A673 (cell line): ENCODE measurements around the gene TNS1. TPM values are rescaled to one million over a fixed set of nuclear protein-coding genes. Genes with fewer than 3 reads are reported as not detected.

Experiments
- BruUV-seq: library from RNA; stranded (reverse); fragments of 400-500 nt; replicated peaks from 2 replicates; lab custom pipeline; 2021; lab: Mats Ljungman, UMichigan
- CTCF ChIA-PET: fragments of 300-600 bp; sonication (Branson Sonifier 250); formaldehyde crosslinking; loops from one replicate; lab custom pipeline; 2022; ENCODE audit warnings: antibody characterized with exemption; lab: Charles Lee
- POLR2A ChIA-PET: fragments of 300-600 bp; sonication (Branson Sonifier 250); formaldehyde crosslinking; loops from one replicate; lab custom pipeline; 2022; ENCODE audit warnings: antibody characterized with exemption; ENCODE audit not compliant: low non-redundant PET; lab: Charles Lee
- DNase-seq: peaks from one replicate; pipeline ENCODE4 v3.0.0-alpha.2; 2015; ENCODE audit warnings: low spot score
- H3K27ac ChIP-seq: fragments of 200-600 bp; sonication (generic); 2 replicates; pipeline ENCODE4 v1.5.1; 2016; ENCODE audit warnings: mixed run types, low read depth, mild to moderate bottlenecking, mixed read lengths, antibody characterized with exemption, low read length; ENCODE audit not compliant: poor library complexity, severe bottlenecking
- H3K27me3 ChIP-seq: fragments of 200-600 bp; sonication (generic); replicated peaks from 2 replicates; pipeline ENCODE4 v1.6.1; 2017; ENCODE audit warnings: mixed run types, low read depth, mild to moderate bottlenecking, mixed read lengths, antibody characterized with exemption, low read length; ENCODE audit not compliant: insufficient read depth, poor library complexity
- H3K36me3 ChIP-seq: fragments of 200-600 bp; sonication (generic); 2 replicates; pipeline ENCODE4 v1.6.1; 2016; ENCODE audit warnings: mixed run types, mild to moderate bottlenecking, mixed read lengths, antibody characterized with exemption, low read length; ENCODE audit not compliant: insufficient read depth, poor library complexity, severe bottlenecking
- H3K4me1 ChIP-seq: fragments of 200-600 bp; sonication (generic); 2 replicates; pipeline ENCODE4 v1.6.1; 2017; ENCODE audit warnings: mixed run types, mild to moderate bottlenecking, mixed read lengths, antibody characterized with exemption, low read length; ENCODE audit not compliant: insufficient read depth, poor library complexity, severe bottlenecking
- H3K4me3 ChIP-seq: fragments of 200-600 bp; sonication (generic); 2 replicates; pipeline ENCODE4 v1.5.1; 2016; ENCODE audit warnings: low read depth, mixed run types, mild to moderate bottlenecking, mixed read lengths, low read length; ENCODE audit not compliant: poor library complexity, severe bottlenecking
- H3K9me3 ChIP-seq: fragments of 200-600 bp; sonication (generic); 2 replicates; pipeline ENCODE4 v1.6.1; 2016; ENCODE audit warnings: mixed run types, low read depth, mild to moderate bottlenecking, mixed read lengths, antibody characterized with exemption, low read length; ENCODE audit not compliant: poor library complexity, severe bottlenecking
- EZH2 ChIP-seq: fragments of 200-600 bp; sonication (generic); IDR thresholded peaks from 2 replicates; pipeline ENCODE4 v1.6.1; 2017; ENCODE audit warnings: borderline replicate concordance, low read depth, mild to moderate bottlenecking, mixed read lengths, antibody characterized with exemption, low read length; ENCODE audit not compliant: poor library complexity, severe bottlenecking
- intact Hi-C: fragments of 100-400 bp; cut with micrococcal nuclease; formaldehyde crosslinking; loops from one replicate; pipeline ENCODE4 v1.10.0; 2022; ENCODE audit not compliant: unreplicated experiment
- total RNA-seq: library from RNA; stranded (reverse); gene quantifications from 2 replicates; pipeline ENCODE4 v1.2.3, GENCODE V29; 2021
- TF ChIP-seq, protein P1 (sequence below): fragments of 300-800, 200-600 bp; sonication (generic); conservative IDR thresholded peaks from 2 replicates; pipeline ENCODE4 v1.5.1; 2017; ENCODE audit warnings: low read depth, mild to moderate bottlenecking, antibody characterized with exemption, low read length, moderate library complexity, mixed read lengths

Gene TNS1
- total RNA-seq, 1 experiment from 2014 or later: 99.6 TPM

DNA sequence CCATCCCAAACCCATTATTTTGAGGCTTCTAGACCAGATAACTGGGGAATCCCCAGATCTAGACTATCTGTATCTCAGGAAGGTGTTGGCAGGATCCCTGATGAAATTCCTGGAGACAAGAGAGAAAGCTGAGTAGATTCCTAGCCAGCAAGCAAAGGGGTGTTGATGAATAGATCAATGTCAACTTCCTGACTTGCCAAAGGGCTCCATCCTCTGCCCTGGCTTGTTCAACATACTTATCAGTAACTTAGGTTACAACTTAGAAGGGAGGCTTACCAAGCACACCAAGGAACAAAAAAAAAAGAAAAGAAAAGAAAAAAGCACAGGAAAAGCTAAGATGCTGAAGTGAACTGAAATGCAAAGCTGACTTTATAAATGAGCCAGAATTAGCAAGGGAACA lies 53.3 kb downstream of the TNS1 start:
- no peaks in the 10 kb centered on the region for H3K27me3 ChIP-seq
- DNase-seq: no peak
- ChIA-PET CTCF (interaction anchor here (0.8 kb wide), 1 partner anchor 20 kb away, joined by 3 read pairs; no protein-coding TSS in a partner anchor), POLR2A (no interaction called here)
- no peaks in the 10 kb centered on the region for H3K4me1 ChIP-seq
- no peaks in the 10 kb centered on the region for H3K36me3 ChIP-seq
- TF ChIP-seq EZH2: no peak
- TF ChIP-seq, protein P1, sequence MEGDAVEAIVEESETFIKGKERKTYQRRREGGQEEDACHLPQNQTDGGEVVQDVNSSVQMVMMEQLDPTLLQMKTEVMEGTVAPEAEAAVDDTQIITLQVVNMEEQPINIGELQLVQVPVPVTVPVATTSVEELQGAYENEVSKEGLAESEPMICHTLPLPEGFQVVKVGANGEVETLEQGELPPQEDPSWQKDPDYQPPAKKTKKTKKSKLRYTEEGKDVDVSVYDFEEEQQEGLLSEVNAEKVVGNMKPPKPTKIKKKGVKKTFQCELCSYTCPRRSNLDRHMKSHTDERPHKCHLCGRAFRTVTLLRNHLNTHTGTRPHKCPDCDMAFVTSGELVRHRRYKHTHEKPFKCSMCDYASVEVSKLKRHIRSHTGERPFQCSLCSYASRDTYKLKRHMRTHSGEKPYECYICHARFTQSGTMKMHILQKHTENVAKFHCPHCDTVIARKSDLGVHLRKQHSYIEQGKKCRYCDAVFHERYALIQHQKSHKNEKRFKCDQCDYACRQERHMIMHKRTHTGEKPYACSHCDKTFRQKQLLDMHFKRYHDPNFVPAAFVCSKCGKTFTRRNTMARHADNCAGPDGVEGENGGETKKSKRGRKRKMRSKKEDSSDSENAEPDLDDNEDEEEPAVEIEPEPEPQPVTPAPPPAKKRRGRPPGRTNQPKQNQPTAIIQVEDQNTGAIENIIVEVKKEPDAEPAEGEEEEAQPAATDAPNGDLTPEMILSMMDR: no peak
- no peak overlapping the region for H3K27ac ChIP-seq
- H3K9me3 ChIP-seq: no peaks in the 10 kb centered on the region
- BruUV-seq: no TSS peak
- no peak overlapping the region for H3K4me3 ChIP-seq
- intact Hi-C loops: no loop called here

DNA sequence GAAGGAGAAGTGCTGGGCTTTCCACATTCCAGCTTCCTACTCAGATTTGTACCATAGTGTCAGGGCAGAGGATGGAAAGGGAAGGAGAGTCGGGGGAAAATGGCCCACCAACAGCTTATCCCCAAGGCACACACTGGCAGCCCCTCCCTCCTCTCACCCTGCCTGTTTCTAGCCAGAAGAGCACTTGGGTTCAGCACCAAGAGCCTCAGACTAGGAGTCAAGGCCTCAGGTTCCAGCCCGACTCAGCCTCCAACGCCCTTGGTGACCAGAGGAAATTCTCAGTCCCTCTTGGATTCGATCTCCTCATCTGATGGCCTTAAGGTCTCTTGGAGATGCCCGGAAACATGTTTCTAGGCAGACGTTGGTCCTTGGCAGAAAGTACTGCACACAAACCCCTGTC lies 53.9 kb downstream of the TNS1 start:
- Histone ChIP-seq H3K9me3 (no peaks in the 10 kb centered on the region), H3K4me1 (peaks cover 5% of the 10 kb centered on the region), H3K27me3 (no peaks in the 10 kb centered on the region), H3K27ac (no peak overlapping the region), H3K4me3 (no peak overlapping the region), H3K36me3 (no peaks in the 10 kb centered on the region)
- CTCF ChIA-PET: no interaction called here
- BruUV-seq: no TSS peak
- POLR2A ChIA-PET: no interaction called here
- intact Hi-C loops: no loop called here
- DNase-seq: no peak
- TF ChIP-seq, protein P1: no peak
- TF ChIP-seq EZH2: no peak

DNA sequence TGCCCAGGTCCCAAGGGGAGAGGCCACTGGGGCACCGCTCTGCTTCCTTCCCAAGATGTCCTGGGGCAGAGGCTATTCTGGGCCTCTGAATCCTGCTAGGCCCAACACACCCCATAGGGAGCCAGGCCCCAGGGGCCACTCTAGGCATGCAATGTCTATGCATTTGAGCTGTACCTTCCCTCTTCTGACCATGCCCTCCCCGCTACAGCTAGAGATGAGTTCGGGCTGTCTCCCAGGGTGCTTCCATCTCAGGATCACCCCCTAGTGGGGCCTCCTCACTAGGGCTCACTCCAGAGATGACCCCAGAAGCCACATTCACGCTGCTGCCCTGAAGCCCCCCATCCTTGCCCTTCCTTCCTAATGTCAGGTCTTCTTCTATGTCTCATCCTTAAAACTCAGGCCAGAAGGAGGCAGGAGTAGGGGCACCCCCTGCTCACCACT lies 54.4 kb downstream of the TNS1 start:
- intact Hi-C loops: no loop called here
- ChIA-PET CTCF (no interaction called here), POLR2A (no interaction called here)
- Histone ChIP-seq H3K4me1 (peaks cover 10% of the 10 kb centered on the region), H3K36me3 (no peaks in the 10 kb centered on the region), H3K4me3 (no peak overlapping the region), H3K27me3 (no peaks in the 10 kb centered on the region), H3K9me3 (no peaks in the 10 kb centered on the region), H3K27ac (no peak overlapping the region)
- DNase-seq: no peak
- no TSS peak for BruUV-seq
- TF ChIP-seq EZH2: no peak
- TF ChIP-seq, protein P1: no peak
